PC-3 (cell line): ENCODE data around the gene GNAZ. TPM values are rescaled to one million over a fixed set of nuclear protein-coding genes. Genes with fewer than 3 reads are reported as not detected.
A peak's percentile ranks its signal among the peaks of the same experiment; 100 is the strongest.

Experiments used
- ATAC-seq: fragments of 200-7000 bp; cut with Tn5 transposase; 2 replicates; pipeline ENCODE4 v1.9.1; 2020; ENCODE audit warnings: mild to moderate bottlenecking, moderate library complexity
- BruUV-seq: library from RNA; stranded (reverse); fragments of 400-500 nt; replicated peaks from 2 replicates; lab custom pipeline; 2021; lab: Mats Ljungman, UMichigan
- CTCF ChIA-PET: fragments of 300-600 bp; sonication (Branson Sonifier 250); formaldehyde crosslinking; loops from one replicate; lab custom pipeline; 2022; ENCODE audit warnings: antibody characterized with exemption; lab: Charles Lee
- POLR2A ChIA-PET: fragments of 300-600 bp; sonication (Branson Sonifier 250); formaldehyde crosslinking; loops from one replicate; lab custom pipeline; 2022; ENCODE audit warnings: antibody characterized with exemption; ENCODE audit not compliant: unreplicated experiment; lab: Charles Lee
- DNase-seq: peaks from one replicate; pipeline ENCODE4 v3.0.0-alpha.2; 2015
- H2AFZ ChIP-seq: fragments of 300-600 bp; sonication (generic); 2 replicates; pipeline ENCODE4 v1.6.0; 2016; ENCODE audit warnings: antibody characterized with exemption, low read length
- H3F3A ChIP-seq: fragments of 300-600 bp; sonication (generic); one replicate; pipeline ENCODE4 v1.6.0; 2017; ENCODE audit warnings: antibody characterized with exemption, low read length, control low read depth, mild to moderate bottlenecking; ENCODE audit not compliant: unreplicated experiment
- H3K27ac ChIP-seq: fragments of 300-600 bp; sonication (generic); 2 replicates; pipeline ENCODE4 v1.5.1; 2016; ENCODE audit warnings: mild to moderate bottlenecking, low read length
- H3K27me3 ChIP-seq: fragments of 300-600 bp; sonication (generic); 2 replicates; pipeline ENCODE4 v1.6.1; 2016; ENCODE audit warnings: low read length, mixed read lengths
- H3K36me3 ChIP-seq: fragments of 300-600 bp; sonication (generic); 2 replicates; pipeline ENCODE4 v1.6.1; 2016; ENCODE audit warnings: low read depth, mixed run types, low read length, mixed read lengths
- H3K4me1 ChIP-seq: fragments of 300-600 bp; sonication (generic); 2 replicates; pipeline ENCODE4 v1.5.1; 2016; ENCODE audit warnings: low read length; ENCODE audit not compliant: insufficient read depth
- H3K4me2 ChIP-seq: fragments of 300-600 bp; sonication (generic); 2 replicates; pipeline ENCODE4 v1.6.0; 2016; ENCODE audit warnings: low read length
- H3K4me3 ChIP-seq: fragments of 300-600 bp; sonication (generic); 2 replicates; pipeline ENCODE4 v1.5.1; 2016; ENCODE audit warnings: mild to moderate bottlenecking, low read length, mixed read lengths
- H3K79me2 ChIP-seq: fragments of 300-600 bp; sonication (generic); 2 replicates; pipeline ENCODE4 v1.6.1; 2017; ENCODE audit warnings: low read length, mixed read lengths
- H3K9ac ChIP-seq: fragments of 300-600 bp; sonication (generic); 2 replicates; pipeline ENCODE4 v1.6.0; 2016; ENCODE audit warnings: mild to moderate bottlenecking, low read length
- H3K9me2 ChIP-seq: fragments of 300-600 bp; sonication (generic); replicated peaks from 2 replicates; pipeline ENCODE4 v1.6.1; 2016; ENCODE audit warnings: mixed run types, low read length, mixed read lengths
- H3K9me3 ChIP-seq: fragments of 300-600 bp; sonication (generic); 2 replicates; pipeline ENCODE4 v1.6.1; 2016; ENCODE audit warnings: low read length, mixed read lengths
- H4K20me1 ChIP-seq: fragments of 300-600 bp; sonication (generic); 2 replicates; pipeline ENCODE4 v1.6.1; 2016; ENCODE audit warnings: low read length, mixed read lengths
- CTCF ChIP-seq: fragments of 300-600 bp; sonication (generic); conservative IDR thresholded peaks from 2 replicates; pipeline ENCODE4 v1.5.1; 2017; ENCODE audit warnings: antibody characterized with exemption, low read depth, mild to moderate bottlenecking, low read length
- EZH2 ChIP-seq: fragments of 300-600 bp; sonication (generic); IDR thresholded peaks from one replicate; pipeline ENCODE4 v1.6.1; 2017; ENCODE audit warnings: antibody characterized with exemption, mild to moderate bottlenecking, low read length; ENCODE audit not compliant: unreplicated experiment
- EZH2phosphoT487 ChIP-seq: fragments of 300-600 bp; sonication (generic); IDR thresholded peaks from 2 replicates; pipeline ENCODE4 v1.6.1; 2018; ENCODE audit warnings: mild to moderate bottlenecking, antibody characterized with exemption, low read length, borderline replicate concordance
- intact Hi-C: fragments of 100-400 bp; cut with micrococcal nuclease; formaldehyde crosslinking; loops from 2 replicates; pipeline ENCODE4 v1.9.0; 2023
- total RNA-seq: library from RNA; depleted of rRNA; stranded (reverse); fragments of >200 nt; gene quantifications from 2 replicates; pipeline ENCODE4 v1.2.3, GENCODE V29; 2014

Gene GNAZ
- total RNA-seq, 1 experiment from 2014 or later: 14.4 TPM

- no peak overlapping the region for H3K4me3 ChIP-seq
- BruUV-seq: no TSS peak
- ATAC-seq (peak; percentile 94), DNase-seq (peak; percentile 74)
- no peaks in the 10 kb centered on the region for H3K79me2 ChIP-seq
- H3K27ac ChIP-seq: no peak overlapping the region
- H3K36me3 ChIP-seq: no peaks in the 10 kb centered on the region
- no peak overlapping the region for H2AFZ ChIP-seq
- intact Hi-C loops: no loop called here
- CTCF ChIA-PET: no interaction called here
- H3F3A ChIP-seq: no peaks in the 10 kb centered on the region
- H3K9me2 ChIP-seq: no peaks in the 10 kb centered on the region
- no peak for TF ChIP-seq EZH2phosphoT487
- TF ChIP-seq CTCF: no peak
- TF ChIP-seq EZH2: no peak
- no peaks in the 10 kb centered on the region for H3K27me3 ChIP-seq
- POLR2A ChIA-PET: interaction anchor here (0.6 kb wide), 1 partner anchor 9 kb away, joined by 5 read pairs; no protein-coding TSS in a partner anchor
- peaks cover 20% of the 10 kb centered on the region for H3K4me1 ChIP-seq
- H3K4me2 ChIP-seq: no peak overlapping the region
- no peaks in the 10 kb centered on the region for H4K20me1 ChIP-seq
- no peak overlapping the region for H3K9ac ChIP-seq
- no peaks in the 10 kb centered on the region for H3K9me3 ChIP-seq
Observed at GRCh38 chr22:23036684-23037428, 33.5 kb upstream of the GNAZ start.

- no peaks in the 10 kb centered on the region for H3K27me3 ChIP-seq
- ChIA-PET CTCF (no interaction called here), POLR2A (no interaction called here)
- H3K9me3 ChIP-seq: no peaks in the 10 kb centered on the region
- no peaks in the 10 kb centered on the region for H3K79me2 ChIP-seq
- peaks cover 25% of the 10 kb centered on the region for H3K4me1 ChIP-seq
- no peak overlapping the region for H3K4me2 ChIP-seq
- no peak overlapping the region for H2AFZ ChIP-seq
- no peak for ATAC-seq
- no peak for TF ChIP-seq EZH2phosphoT487
- no peak for TF ChIP-seq CTCF
- no peak for TF ChIP-seq EZH2
- no peak overlapping the region for H3K27ac ChIP-seq
- intact Hi-C loops: no loop called here
- no peaks in the 10 kb centered on the region for H3K9me2 ChIP-seq
- H3K36me3 ChIP-seq: no peaks in the 10 kb centered on the region
- no peak overlapping the region for H3K9ac ChIP-seq
- no peaks in the 10 kb centered on the region for H4K20me1 ChIP-seq
- no TSS peak for BruUV-seq
- DNase-seq: no peak
- no peaks in the 10 kb centered on the region for H3F3A ChIP-seq
- no peak overlapping the region for H3K4me3 ChIP-seq
Observed at GRCh38 chr22:23037429-23038333, 32.6 kb upstream of the GNAZ start.

GRCh38 chr22:23038334-23038642 is 32.0 kb upstream of the GNAZ start:
- no peak overlapping the region for H3K4me2 ChIP-seq
- no peaks in the 10 kb centered on the region for H3K36me3 ChIP-seq
- H3F3A ChIP-seq: no peaks in the 10 kb centered on the region
- H3K27me3 ChIP-seq: no peaks in the 10 kb centered on the region
- BruUV-seq: no TSS peak
- H3K9ac ChIP-seq: no peak overlapping the region
- TF ChIP-seq CTCF (no peak), EZH2phosphoT487 (no peak), EZH2 (no peak)
- H2AFZ ChIP-seq: no peak overlapping the region
- no peaks in the 10 kb centered on the region for H3K9me2 ChIP-seq
- H3K4me3 ChIP-seq: no peak overlapping the region
- no peak overlapping the region for H3K27ac ChIP-seq
- H3K4me1 ChIP-seq: peaks cover 31% of the 10 kb centered on the region
- POLR2A ChIA-PET: no interaction called here
- CTCF ChIA-PET: no interaction called here
- ATAC-seq (no peak), DNase-seq (no peak)
- H3K9me3 ChIP-seq: no peaks in the 10 kb centered on the region
- no peaks in the 10 kb centered on the region for H4K20me1 ChIP-seq
- H3K79me2 ChIP-seq: no peaks in the 10 kb centered on the region
- intact Hi-C loops: no loop called here
